ENCODE measurements around the gene LIMK2.
"Not testable (repeated sequence)": the region's sequence is repeated elsewhere in the genome, so short reads cannot be mapped to it uniquely, and the experiment has no call there.

Gene LIMK2

GRCh38 chr22:31212783-31213629 lies 908 bp downstream of the LIMK2 start:
- DNase-seq, result peak; percentile 47

GRCh38 chr22:31215018-31215535 lies 3.0 kb downstream of the LIMK2 start:
- DNase-seq, result no peak

GRCh38 chr22:31218565-31219262 lies 6.6 kb downstream of the LIMK2 start:
- peak; percentile 78 for DNase-seq

GRCh38 chr22:31221084-31221483 lies 9.0 kb downstream of the LIMK2 start:
- DNase-seq, result no peak

GRCh38 chr22:31222736-31223135 lies 10.6 kb downstream of the LIMK2 start:
- DNase-seq, result no peak

GRCh38 chr22:31223786-31224191 lies 11.7 kb downstream of the LIMK2 start:
- DNase-seq, result no peak

GRCh38 chr22:31224691-31225090 lies 12.6 kb downstream of the LIMK2 start:
- not testable (repeated sequence) for DNase-seq

- DNase-seq, result peak; percentile 19
Observed at GRCh38 chr22:31227186-31227585, 15.1 kb downstream of the LIMK2 start.

GRCh38 chr22:31229402-31230079 lies 17.4 kb downstream of the LIMK2 start:
- peak; percentile 89 for DNase-seq

GRCh38 chr22:31230155-31230870 lies 18.2 kb downstream of the LIMK2 start:
- DNase-seq, result peak; percentile 32

GRCh38 chr22:31230871-31231621 lies 18.9 kb downstream of the LIMK2 start:
- peak; percentile 81 for DNase-seq

- DNase-seq, result no peak
Observed at GRCh38 chr22:31233001-31233400, 20.9 kb downstream of the LIMK2 start.

GRCh38 chr22:31235081-31235480 lies 23.0 kb downstream of the LIMK2 start:
- DNase-seq, result no peak

GRCh38 chr22:31236044-31236443 lies 23.9 kb downstream of the LIMK2 start:
- not testable (repeated sequence) for DNase-seq

- no peak for DNase-seq
Observed at GRCh38 chr22:31238057-31238456, 26.0 kb downstream of the LIMK2 start.

- no peak for DNase-seq
Observed at GRCh38 chr22:31239771-31240370, 27.8 kb downstream of the LIMK2 start.

GRCh38 chr22:31241200-31241599 lies 29.1 kb downstream of the LIMK2 start:
- DNase-seq, result no peak

GRCh38 chr22:31241936-31242335 lies 29.8 kb downstream of the LIMK2 start:
- no peak for DNase-seq

- DNase-seq, result no peak
Observed at GRCh38 chr22:31243339-31244045, 31.4 kb downstream of the LIMK2 start.

GRCh38 chr22:31244046-31244942 lies 32.2 kb downstream of the LIMK2 start:
- DNase-seq, result peak; percentile 49
